H9 (cell line): ENCODE data around the gene FUT8. TPM values are rescaled to one million over a fixed set of nuclear protein-coding genes. Genes with fewer than 3 reads are reported as not detected.

ENCODE experiments used
- DNase-seq: peaks from one replicate; pipeline ENCODE4 v3.0.0-alpha.2; 2017
- H2AFZ ChIP-seq: one replicate; pipeline ENCODE4 v1.6.1; 2013; ENCODE audit warnings: mild to moderate bottlenecking, low read length, control low read depth, moderate library complexity
- H2AK5ac ChIP-seq: 2 replicates; pipeline ENCODE4 v1.6.1; 2013; ENCODE audit warnings: low read length, control low read depth, mixed read lengths; ENCODE audit not compliant: insufficient read length
- H2BK120ac ChIP-seq: one replicate; pipeline ENCODE4 v1.6.1; 2013; ENCODE audit warnings: low read depth, mild to moderate bottlenecking, low read length, control low read depth, inconsistent platforms; ENCODE audit not compliant: poor library complexity, severe bottlenecking
- H2BK12ac ChIP-seq: 2 replicates; pipeline ENCODE4 v1.6.1; 2013; ENCODE audit warnings: low read length, control low read depth, mixed read lengths, low read depth; ENCODE audit not compliant: insufficient read length
- H2BK15ac ChIP-seq: 2 replicates; pipeline ENCODE4 v1.6.1; 2013; ENCODE audit warnings: low read depth, low read length, control low read depth
- H2BK20ac ChIP-seq: one replicate; pipeline ENCODE4 v1.6.1; 2013; ENCODE audit warnings: low read depth, mild to moderate bottlenecking, low read length, control low read depth, inconsistent platforms; ENCODE audit not compliant: poor library complexity, severe bottlenecking
- H2BK5ac ChIP-seq: 2 replicates; pipeline ENCODE4 v1.6.1; 2013; ENCODE audit warnings: low read length, control low read depth, mixed read lengths; ENCODE audit not compliant: insufficient read length
- H3K14ac ChIP-seq: 2 replicates; pipeline ENCODE4 v1.6.1; 2013; ENCODE audit warnings: low read length, control low read depth; ENCODE audit not compliant: insufficient read depth
- H3K18ac ChIP-seq: 2 replicates; pipeline ENCODE4 v1.6.1; 2013; ENCODE audit warnings: low read depth, mild to moderate bottlenecking, mixed read lengths, low read length, control low read depth; ENCODE audit not compliant: insufficient read length
- H3K23ac ChIP-seq: 2 replicates; pipeline ENCODE4 v1.6.1; 2013; ENCODE audit warnings: low read length, control low read depth, mixed read lengths, low read depth; ENCODE audit not compliant: insufficient read length
- H3K23me2 ChIP-seq: 2 replicates; pipeline ENCODE4 v1.6.1; 2013; ENCODE audit warnings: low read depth, mild to moderate bottlenecking, mixed read lengths, low read length, control low read depth; ENCODE audit not compliant: insufficient read length, poor library complexity, severe bottlenecking
- H3K27ac ChIP-seq: 2 replicates; pipeline ENCODE4 v1.5.1; 2013; ENCODE audit warnings: low read length, control low read depth, mixed read lengths, low read depth; ENCODE audit not compliant: insufficient read length
- H3K27me3 ChIP-seq: 2 replicates; pipeline ENCODE4 v1.6.1; 2013; ENCODE audit warnings: low read length, control low read depth, inconsistent platforms; ENCODE audit not compliant: insufficient read depth
- H3K4ac ChIP-seq: 2 replicates; pipeline ENCODE4 v1.6.1; 2013; ENCODE audit warnings: low read depth, mild to moderate bottlenecking, control low read depth, inconsistent platforms, low read length, moderate library complexity
- H3K4me1 ChIP-seq: 2 replicates; pipeline ENCODE4 v1.6.1; 2013; ENCODE audit warnings: low read length, control low read depth, inconsistent platforms; ENCODE audit not compliant: insufficient read depth
- H3K4me2 ChIP-seq: 2 replicates; pipeline ENCODE4 v1.6.1; 2013; ENCODE audit warnings: low read length, control low read depth, mixed read lengths; ENCODE audit not compliant: insufficient read length, insufficient read depth
- H3K56ac ChIP-seq: 2 replicates; pipeline ENCODE4 v1.6.1; 2013; ENCODE audit warnings: low read depth, mild to moderate bottlenecking, mixed read lengths, low read length, control low read depth; ENCODE audit not compliant: insufficient read length
- H3K79me1 ChIP-seq: 2 replicates; pipeline ENCODE4 v1.6.1; 2013; ENCODE audit warnings: low read depth, mild to moderate bottlenecking, moderate library complexity, low read length, control low read depth, inconsistent platforms; ENCODE audit not compliant: insufficient read depth, poor library complexity, severe bottlenecking
- H3K79me2 ChIP-seq: 2 replicates; pipeline ENCODE4 v1.6.1; 2013; ENCODE audit warnings: low read length, control low read depth, inconsistent platforms; ENCODE audit not compliant: insufficient read depth
- H3K9ac ChIP-seq: 2 replicates; pipeline ENCODE4 v1.6.1; 2013; ENCODE audit warnings: low read length, control low read depth, mixed read lengths; ENCODE audit not compliant: insufficient read length; ENCODE audit errors: extremely low read depth
- H3K9me3 ChIP-seq: one replicate; pipeline ENCODE4 v1.6.1; 2013; ENCODE audit warnings: low read depth, low read length, inconsistent platforms; ENCODE audit not compliant: control insufficient read depth
- H3T11ph ChIP-seq: one replicate; pipeline ENCODE4 v1.6.1; 2013; ENCODE audit warnings: mild to moderate bottlenecking, low read length, control low read depth, inconsistent platforms
- H4K20me1 ChIP-seq: one replicate; pipeline ENCODE4 v1.6.1; 2013; ENCODE audit not compliant: control insufficient read depth, insufficient read length, insufficient read depth
- H4K5ac ChIP-seq: 2 replicates; pipeline ENCODE4 v1.6.1; 2013; ENCODE audit warnings: low read depth, mild to moderate bottlenecking, mixed read lengths, low read length, control low read depth; ENCODE audit not compliant: insufficient read length
- H4K8ac ChIP-seq: replicated peaks from 2 replicates; pipeline ENCODE4 v1.6.1; 2013; ENCODE audit warnings: low read length, control low read depth, mixed read lengths, low read depth; ENCODE audit not compliant: insufficient read length
- H4K91ac ChIP-seq: 2 replicates; pipeline ENCODE4 v1.6.1; 2013; ENCODE audit warnings: low read depth, mild to moderate bottlenecking, moderate library complexity, mixed read lengths, low read length, control low read depth; ENCODE audit not compliant: insufficient read length
- H3K27ac Mint-ChIP-seq, 3 experiments: 2 replicates in 2 of 3; 3 replicates in 1 of 3; pipeline ENCODE4 v1.8.0; 2020 to 2021; ENCODE audit warnings: mixed read lengths in 3 of 3, mild to moderate bottlenecking in 1 of 3, moderate library complexity in 1 of 3
- H3K27me3 Mint-ChIP-seq: 2 replicates; pipeline ENCODE4 v1.8.0; 2021; ENCODE audit warnings: low read depth, mild to moderate bottlenecking, moderate library complexity, mixed read lengths
- H3K36me3 Mint-ChIP-seq, 3 experiments: 2 replicates in 2 of 3; 3 replicates in 1 of 3; pipeline ENCODE4 v1.8.0; 2020 to 2021; ENCODE audit warnings: low read depth in 3 of 3, mixed read lengths in 3 of 3; ENCODE audit not compliant: insufficient read depth in 1 of 3
- H3K4me1 Mint-ChIP-seq, 2 experiments: 2 replicates each; pipeline ENCODE4 v1.8.0; 2020; ENCODE audit warnings: mixed read lengths in 2 of 2
- H3K4me3 Mint-ChIP-seq, 2 experiments: 2 replicates in 1 of 2; 3 replicates in 1 of 2; pipeline ENCODE4 v1.8.0; 2020 to 2021; ENCODE audit warnings: mild to moderate bottlenecking in 2 of 2, mixed read lengths in 2 of 2, moderate library complexity in 1 of 2
- H3K9me3 Mint-ChIP-seq, 2 experiments: 2 replicates in 1 of 2; 3 replicates in 1 of 2; pipeline ENCODE4 v1.8.0; 2020; ENCODE audit warnings: mild to moderate bottlenecking in 2 of 2, mixed read lengths in 2 of 2, moderate library complexity in 1 of 2
- WGBS: extraction: QIAGEN DNeasy Blood & Tissue Kit; methylation state at CpG from one replicate; pipeline ENCODE4 v1.1.7; 2013; ENCODE audit warnings: missing lambda C conversion rate, low lambda C conversion rate, mixed read lengths; ENCODE audit not compliant: insufficient read length; ENCODE audit errors: extremely low coverage; 5-methylcytosine and 5-hydroxymethylcytosine counted together
- total RNA-seq: library from RNA; stranded (reverse); gene quantifications from 2 replicates; pipeline ENCODE4 v1.2.1, GENCODE V29; 2021
- TF ChIP-seq, protein P1 (sequence below): fragments of 200-600 bp; sonication (generic); conservative IDR thresholded peaks from 3 replicates; pipeline ENCODE4 v1.8.0; 2021; ENCODE audit warnings: antibody characterized with exemption, mild to moderate bottlenecking

The FUT8 gene
- total RNA-seq, 1 experiment from 2014 or later, result 44.3 TPM

DNA sequence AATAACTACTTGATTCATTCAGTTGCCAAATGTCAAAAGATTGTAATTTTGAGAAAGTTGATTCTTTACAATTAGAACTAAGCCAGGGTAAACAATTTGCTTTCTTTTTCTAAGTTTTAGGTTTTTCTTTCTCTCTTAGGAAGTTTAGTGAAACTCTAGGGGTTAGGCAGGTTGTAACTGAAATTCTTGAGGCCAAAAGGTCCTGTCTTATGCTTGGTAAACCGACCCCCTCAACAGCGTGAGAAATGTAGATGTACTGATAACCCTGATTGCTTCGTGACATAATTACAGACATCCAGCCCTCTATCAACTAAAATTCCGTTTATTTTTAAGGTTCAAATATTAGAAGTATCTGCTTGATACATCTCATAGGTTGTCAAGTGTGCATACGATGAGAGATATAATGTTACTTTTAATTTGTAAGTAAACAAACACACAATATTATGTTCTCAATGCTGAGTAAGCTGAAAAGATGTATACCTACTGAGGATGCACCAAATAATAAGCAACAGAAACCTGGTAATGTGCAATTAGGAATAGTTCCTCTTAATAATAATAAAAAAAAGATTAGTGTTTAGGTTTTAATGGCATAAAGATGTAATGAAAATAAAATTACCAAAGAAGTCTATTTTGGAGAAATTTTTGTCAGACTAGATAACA, 7.2 kb downstream of the FUT8 start:
- peaks cover 13 to 18% of the 10 kb centered on the region in 2 experiments for H3K4me1 Mint-ChIP-seq
- no peak overlapping the region for H3T11ph ChIP-seq
- no peak overlapping the region for H2BK12ac ChIP-seq
- whole genome bisulfite sequencing, result no CpG with 5 or more reads among the region's 5 CpGs
- H3K36me3 Mint-ChIP-seq, result peaks cover 0 to 7% (median 0%) of the 10 kb centered on the region in 3 experiments; a peak in 1 of 7 replicates
- no peak overlapping the region for H3K4me3 Mint-ChIP-seq
- H2AK5ac ChIP-seq, result no peak overlapping the region
- no peak for DNase-seq
- H3K27me3 Mint-ChIP-seq, result no peaks in the 10 kb centered on the region
- H4K5ac ChIP-seq, result no peak overlapping the region
- no peak overlapping the region for H3K4me2 ChIP-seq
- no peak overlapping the region for H3K9ac ChIP-seq
- no peaks in the 10 kb centered on the region for H4K20me1 ChIP-seq
- TF ChIP-seq, protein P1, sequence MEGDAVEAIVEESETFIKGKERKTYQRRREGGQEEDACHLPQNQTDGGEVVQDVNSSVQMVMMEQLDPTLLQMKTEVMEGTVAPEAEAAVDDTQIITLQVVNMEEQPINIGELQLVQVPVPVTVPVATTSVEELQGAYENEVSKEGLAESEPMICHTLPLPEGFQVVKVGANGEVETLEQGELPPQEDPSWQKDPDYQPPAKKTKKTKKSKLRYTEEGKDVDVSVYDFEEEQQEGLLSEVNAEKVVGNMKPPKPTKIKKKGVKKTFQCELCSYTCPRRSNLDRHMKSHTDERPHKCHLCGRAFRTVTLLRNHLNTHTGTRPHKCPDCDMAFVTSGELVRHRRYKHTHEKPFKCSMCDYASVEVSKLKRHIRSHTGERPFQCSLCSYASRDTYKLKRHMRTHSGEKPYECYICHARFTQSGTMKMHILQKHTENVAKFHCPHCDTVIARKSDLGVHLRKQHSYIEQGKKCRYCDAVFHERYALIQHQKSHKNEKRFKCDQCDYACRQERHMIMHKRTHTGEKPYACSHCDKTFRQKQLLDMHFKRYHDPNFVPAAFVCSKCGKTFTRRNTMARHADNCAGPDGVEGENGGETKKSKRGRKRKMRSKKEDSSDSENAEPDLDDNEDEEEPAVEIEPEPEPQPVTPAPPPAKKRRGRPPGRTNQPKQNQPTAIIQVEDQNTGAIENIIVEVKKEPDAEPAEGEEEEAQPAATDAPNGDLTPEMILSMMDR, result no peak
- H3K23me2 ChIP-seq, result no peaks in the 10 kb centered on the region
- no peak overlapping the region for H2BK120ac ChIP-seq
- no peak overlapping the region for H3K4ac ChIP-seq
- no peak overlapping the region for H3K56ac ChIP-seq
- no peak overlapping the region for H4K91ac ChIP-seq
- H3K27ac Mint-ChIP-seq, result peak overlapping the region in 1 of 3 experiments; percentile 58; a peak in 1 of 7 replicates
- H3K27me3 ChIP-seq, result no peaks in the 10 kb centered on the region
- no peak overlapping the region for H2BK15ac ChIP-seq
- H4K8ac ChIP-seq, result no peak overlapping the region
- peaks cover 3% of the 10 kb centered on the region for H3K79me1 ChIP-seq
- no peak overlapping the region for H2BK5ac ChIP-seq
- H3K27ac ChIP-seq, result no peak overlapping the region
- H2AFZ ChIP-seq, result no peak overlapping the region
- H3K14ac ChIP-seq, result no peak overlapping the region
- H3K9me3 Mint-ChIP-seq, result no peaks in the 10 kb centered on the region
- no peak overlapping the region for H3K18ac ChIP-seq
- no peak overlapping the region for H2BK20ac ChIP-seq
- H3K23ac ChIP-seq, result no peak overlapping the region
- peaks cover 3% of the 10 kb centered on the region; the same call in 1 of the 2 replicates for H3K4me1 ChIP-seq
- H3K79me2 ChIP-seq, result no peaks in the 10 kb centered on the region
- no peaks in the 10 kb centered on the region for H3K9me3 ChIP-seq
